Pulmonary artery endothelial cell (primary cell): Measurements from ENCODE around the gene FNDC11. TPM values are rescaled to one million over a fixed set of nuclear protein-coding genes. Genes with fewer than 3 reads are reported as not detected.

Source experiments
- DNase-seq: peaks from one replicate; pipeline ENCODE4 v3.0.0-alpha.2; 2011; ENCODE audit warnings: low read depth, low spot score
- total RNA-seq: library from RNA; depleted of rRNA; stranded (reverse); fragments of >200 nt; gene quantifications from 2 replicates; pipeline ENCODE4 v1.2.3, GENCODE V29; 2014

The FNDC11 gene
- total RNA-seq, 1 donor from 2014 or later, result 1.1 TPM

- no peak for DNase-seq
Measured at GRCh38 chr20:63579017-63579694, 25.2 kb downstream of the FNDC11 start.

GRCh38 chr20:63580796-63581461, 27.0 kb downstream of the FNDC11 start:
- no peak for DNase-seq

GRCh38 chr20:63582382-63583063, 28.6 kb downstream of the FNDC11 start:
- DNase-seq, result no peak

GRCh38 chr20:63585616-63586565, 31.9 kb downstream of the FNDC11 start:
- no peak for DNase-seq

GRCh38 chr20:63586797-63587196, 32.8 kb downstream of the FNDC11 start:
- DNase-seq, result no peak

GRCh38 chr20:63587256-63587655, 33.3 kb downstream of the FNDC11 start:
- DNase-seq, result no peak

- no peak for DNase-seq
Measured at GRCh38 chr20:63587776-63588591, 34.0 kb downstream of the FNDC11 start.

GRCh38 chr20:63588641-63589041, 34.7 kb downstream of the FNDC11 start:
- no peak for DNase-seq

- DNase-seq, result no peak
Measured at GRCh38 chr20:63589261-63590217, 35.6 kb downstream of the FNDC11 start.

- DNase-seq, result no peak
Measured at GRCh38 chr20:63590218-63591146, 36.5 kb downstream of the FNDC11 start.

GRCh38 chr20:63591147-63591533, 37.2 kb downstream of the FNDC11 start:
- no peak for DNase-seq

- no peak for DNase-seq
Measured at GRCh38 chr20:63591786-63592355, 37.9 kb downstream of the FNDC11 start.

- no peak for DNase-seq
Measured at GRCh38 chr20:63592661-63593060, 38.7 kb downstream of the FNDC11 start.

- DNase-seq, result no peak
Measured at GRCh38 chr20:63594043-63594561, 40.1 kb downstream of the FNDC11 start.

GRCh38 chr20:63595416-63596127, 41.6 kb downstream of the FNDC11 start:
- DNase-seq, result no peak

GRCh38 chr20:63596423-63596822, 42.5 kb downstream of the FNDC11 start:
- DNase-seq, result no peak
